ENCODE data around the gene PTPRG. TPM values are rescaled to one million over a fixed set of nuclear protein-coding genes. Genes with fewer than 3 reads are reported as not detected.

Gene PTPRG
- total RNA-seq, 1 donor from 2014 or later, result 3.7 TPM

- no peak overlapping the region for H3K4me3 Mint-ChIP-seq
- H3K9me3 Mint-ChIP-seq, result no peaks in the 10 kb centered on the region
- no peaks in the 10 kb centered on the region for H3K4me1 Mint-ChIP-seq (ENCODE audit: low read depth)
- no peak overlapping the region for H3K27ac Mint-ChIP-seq
- intact Hi-C loops (cut with micrococcal nuclease), result no loop called here
- no peak for DNase-seq (ENCODE audit: low spot score)
- no peaks in the 10 kb centered on the region for H3K36me3 Mint-ChIP-seq (ENCODE audit: low read depth)
- H3K27me3 Mint-ChIP-seq (ENCODE audit: insufficient read depth), result no peaks in the 10 kb centered on the region
These were observed 102.2 kb downstream of the PTPRG start for GRCh38 chr3:61663356-61664104.

DNA sequence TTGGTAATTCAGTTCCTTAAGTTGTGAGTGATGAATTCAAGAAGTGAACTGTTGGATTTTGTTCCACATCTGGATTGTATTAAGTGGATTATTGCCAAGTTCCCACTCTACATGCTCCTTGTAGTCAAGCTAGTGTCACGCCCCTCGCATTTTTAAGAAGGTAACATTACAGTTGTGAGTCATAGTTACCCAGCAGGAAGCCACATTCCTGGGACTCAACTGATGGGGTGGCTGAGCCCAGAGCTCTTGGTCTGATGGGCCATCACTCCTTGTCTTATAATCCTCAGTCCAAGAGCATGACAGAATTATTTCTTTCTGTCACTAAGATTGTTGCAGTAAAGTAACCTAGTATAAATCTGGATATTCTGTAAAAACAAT is 102.7 kb downstream of the PTPRG start:
- DNase-seq (ENCODE audit: low spot score), result no peak
- no peak overlapping the region for H3K4me3 Mint-ChIP-seq
- no peaks in the 10 kb centered on the region for H3K4me1 Mint-ChIP-seq (ENCODE audit: low read depth)
- H3K27ac Mint-ChIP-seq, result no peak overlapping the region
- H3K36me3 Mint-ChIP-seq (ENCODE audit: low read depth), result no peaks in the 10 kb centered on the region
- H3K9me3 Mint-ChIP-seq, result no peaks in the 10 kb centered on the region
- no peaks in the 10 kb centered on the region for H3K27me3 Mint-ChIP-seq (ENCODE audit: insufficient read depth)
- intact Hi-C loops (cut with micrococcal nuclease), result no loop called here

DNA sequence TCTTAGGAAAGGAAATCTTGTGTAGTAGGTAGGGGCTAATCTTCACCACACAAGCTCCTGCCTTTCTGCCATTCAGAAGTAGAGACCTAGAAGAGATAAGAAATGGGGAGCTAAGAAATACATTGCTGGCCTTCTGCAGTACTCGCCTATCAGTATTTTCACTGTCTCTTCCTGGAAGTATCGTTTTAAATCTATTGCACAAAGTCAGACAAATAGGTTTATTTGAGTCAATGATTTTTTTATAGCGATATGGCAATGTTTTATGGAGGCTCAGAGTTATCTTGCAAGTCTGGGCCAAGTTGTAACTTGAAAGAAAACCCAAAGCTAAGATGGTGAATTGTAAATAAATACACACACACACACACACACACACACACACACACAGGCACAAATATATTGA is 103.8 kb downstream of the PTPRG start:
- intact Hi-C loops (cut with micrococcal nuclease), result no loop called here
- Mint-ChIP-seq H3K27me3 (ENCODE audit: insufficient read depth) (no peaks in the 10 kb centered on the region), H3K36me3 (ENCODE audit: low read depth) (no peaks in the 10 kb centered on the region), H3K4me1 (ENCODE audit: low read depth) (no peaks in the 10 kb centered on the region), H3K9me3 (no peaks in the 10 kb centered on the region), H3K27ac (no peak overlapping the region), H3K4me3 (no peak overlapping the region)
- DNase-seq (ENCODE audit: low spot score), result no peak

- Mint-ChIP-seq H3K27ac (no peak overlapping the region), H3K36me3 (ENCODE audit: low read depth) (no peaks in the 10 kb centered on the region), H3K9me3 (no peaks in the 10 kb centered on the region), H3K27me3 (ENCODE audit: insufficient read depth) (no peaks in the 10 kb centered on the region), H3K4me1 (ENCODE audit: low read depth) (no peaks in the 10 kb centered on the region), H3K4me3 (no peak overlapping the region)
- DNase-seq (ENCODE audit: low spot score), result no peak
- intact Hi-C loops (cut with micrococcal nuclease), result no loop called here
These were observed 104.6 kb downstream of the PTPRG start for GRCh38 chr3:61665987-61666386.

DNA sequence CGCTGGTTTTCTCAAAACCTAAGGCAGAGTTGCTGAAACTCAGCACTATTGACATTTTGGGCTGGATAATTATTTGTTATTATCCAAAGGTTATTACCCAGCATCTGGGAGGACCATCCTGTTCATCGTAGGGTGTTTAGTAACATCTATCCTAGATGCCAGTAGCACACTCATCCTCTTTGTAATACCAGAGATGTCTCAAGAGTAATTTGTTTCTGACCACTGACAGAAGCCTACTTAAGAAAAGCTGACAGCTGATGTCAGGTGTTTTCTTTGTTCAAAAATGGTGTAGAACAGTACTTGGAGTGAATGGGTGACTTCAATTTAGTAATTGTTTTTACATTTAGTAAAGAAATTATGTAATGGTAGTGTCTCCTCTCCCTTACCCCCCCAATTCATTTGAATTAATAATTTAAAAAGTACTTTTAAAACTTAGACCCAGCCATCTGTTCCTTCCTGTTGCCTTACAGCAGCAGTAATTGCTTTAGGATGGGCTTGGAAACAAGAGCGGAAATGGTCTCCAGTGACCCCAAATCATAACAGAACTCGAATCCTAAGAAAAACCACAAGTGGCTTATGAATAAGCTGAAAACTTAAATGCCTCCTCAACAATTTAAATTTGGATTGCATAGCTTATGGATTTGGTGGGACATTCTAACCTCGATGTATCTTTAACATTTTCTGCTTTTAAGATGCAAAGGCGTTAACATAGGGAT is 105.4 kb downstream of the PTPRG start:
- Mint-ChIP-seq H3K4me3 (no peak overlapping the region), H3K9me3 (no peaks in the 10 kb centered on the region), H3K27me3 (ENCODE audit: insufficient read depth) (no peaks in the 10 kb centered on the region), H3K27ac (no peak overlapping the region), H3K36me3 (ENCODE audit: low read depth) (no peaks in the 10 kb centered on the region), H3K4me1 (ENCODE audit: low read depth) (no peaks in the 10 kb centered on the region)
- intact Hi-C loops (cut with micrococcal nuclease), result no loop called here
- DNase-seq (ENCODE audit: low spot score), result no peak

DNA sequence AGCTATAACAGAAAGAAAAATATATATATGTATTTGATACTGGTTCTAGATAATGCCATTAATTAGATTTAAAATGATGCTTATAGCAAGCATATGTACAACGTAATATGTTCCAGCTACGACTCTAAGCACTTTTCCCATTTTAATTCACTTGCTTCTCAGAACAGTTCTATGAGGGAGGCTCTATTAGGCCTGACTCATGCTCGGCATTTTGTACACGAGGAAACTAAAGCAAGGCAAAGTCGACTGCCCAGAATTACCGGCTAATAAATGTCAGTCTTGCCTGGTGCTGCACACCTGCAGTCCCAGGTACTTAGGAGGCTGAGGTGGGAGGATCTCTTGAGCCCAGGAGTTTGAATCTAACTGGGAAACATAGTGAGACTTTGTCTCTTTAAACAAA is 106.0 kb downstream of the PTPRG start:
- no peak for DNase-seq (ENCODE audit: low spot score)
- Mint-ChIP-seq H3K27me3 (ENCODE audit: insufficient read depth) (no peaks in the 10 kb centered on the region), H3K9me3 (no peaks in the 10 kb centered on the region), H3K4me1 (ENCODE audit: low read depth) (no peaks in the 10 kb centered on the region), H3K27ac (no peak overlapping the region), H3K4me3 (no peak overlapping the region), H3K36me3 (ENCODE audit: low read depth) (no peaks in the 10 kb centered on the region)
- intact Hi-C loops (cut with micrococcal nuclease), result no loop called here

DNA sequence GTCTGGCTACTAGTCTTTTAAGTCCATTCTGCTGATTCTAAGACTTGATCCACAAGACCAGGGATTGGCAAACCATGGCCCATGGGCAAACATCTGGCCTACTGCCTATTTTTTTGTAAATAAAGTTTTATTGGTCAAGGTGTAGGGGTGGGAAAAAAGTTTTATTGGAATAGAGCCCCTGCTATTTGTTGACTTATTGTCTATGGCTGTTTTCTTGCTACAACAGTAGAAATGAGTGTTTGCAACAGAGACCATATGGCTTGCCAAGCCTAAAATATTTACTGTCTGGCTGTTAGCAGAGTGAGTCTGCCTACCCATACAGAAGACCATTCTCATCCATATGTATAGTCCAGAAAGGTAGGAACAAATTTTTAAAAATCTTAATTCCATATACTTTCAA is 106.4 kb downstream of the PTPRG start:
- intact Hi-C loops (cut with micrococcal nuclease), result no loop called here
- Mint-ChIP-seq H3K4me1 (ENCODE audit: low read depth) (no peaks in the 10 kb centered on the region), H3K9me3 (no peaks in the 10 kb centered on the region), H3K36me3 (ENCODE audit: low read depth) (no peaks in the 10 kb centered on the region), H3K4me3 (no peak overlapping the region), H3K27ac (no peak overlapping the region), H3K27me3 (ENCODE audit: insufficient read depth) (no peaks in the 10 kb centered on the region)
- no peak for DNase-seq (ENCODE audit: low spot score)

- Mint-ChIP-seq H3K4me1 (ENCODE audit: low read depth) (no peaks in the 10 kb centered on the region), H3K4me3 (no peak overlapping the region), H3K27me3 (ENCODE audit: insufficient read depth) (no peaks in the 10 kb centered on the region), H3K9me3 (no peaks in the 10 kb centered on the region), H3K36me3 (ENCODE audit: low read depth) (no peaks in the 10 kb centered on the region), H3K27ac (no peak overlapping the region)
- intact Hi-C loops (cut with micrococcal nuclease), result no loop called here
- no peak for DNase-seq (ENCODE audit: low spot score)
These were observed 107.0 kb downstream of the PTPRG start for GRCh38 chr3:61668317-61668864.

GRCh38 chr3:61669203-61669602 is 107.8 kb downstream of the PTPRG start:
- Mint-ChIP-seq H3K9me3 (no peaks in the 10 kb centered on the region), H3K4me3 (no peak overlapping the region), H3K27me3 (ENCODE audit: insufficient read depth) (no peaks in the 10 kb centered on the region), H3K27ac (no peak overlapping the region), H3K36me3 (ENCODE audit: low read depth) (no peaks in the 10 kb centered on the region), H3K4me1 (ENCODE audit: low read depth) (no peaks in the 10 kb centered on the region)
- intact Hi-C loops (cut with micrococcal nuclease), result no loop called here
- DNase-seq (ENCODE audit: low spot score), result no peak

GRCh38 chr3:61669668-61670299 is 108.4 kb downstream of the PTPRG start:
- H3K27me3 Mint-ChIP-seq (ENCODE audit: insufficient read depth), result no peaks in the 10 kb centered on the region
- H3K36me3 Mint-ChIP-seq (ENCODE audit: low read depth), result no peaks in the 10 kb centered on the region
- H3K4me3 Mint-ChIP-seq, result no peak overlapping the region
- H3K27ac Mint-ChIP-seq, result no peak overlapping the region
- H3K9me3 Mint-ChIP-seq, result no peaks in the 10 kb centered on the region
- intact Hi-C loops (cut with micrococcal nuclease), result no loop called here
- no peak for DNase-seq (ENCODE audit: low spot score)
- H3K4me1 Mint-ChIP-seq (ENCODE audit: low read depth), result no peaks in the 10 kb centered on the region

DNA sequence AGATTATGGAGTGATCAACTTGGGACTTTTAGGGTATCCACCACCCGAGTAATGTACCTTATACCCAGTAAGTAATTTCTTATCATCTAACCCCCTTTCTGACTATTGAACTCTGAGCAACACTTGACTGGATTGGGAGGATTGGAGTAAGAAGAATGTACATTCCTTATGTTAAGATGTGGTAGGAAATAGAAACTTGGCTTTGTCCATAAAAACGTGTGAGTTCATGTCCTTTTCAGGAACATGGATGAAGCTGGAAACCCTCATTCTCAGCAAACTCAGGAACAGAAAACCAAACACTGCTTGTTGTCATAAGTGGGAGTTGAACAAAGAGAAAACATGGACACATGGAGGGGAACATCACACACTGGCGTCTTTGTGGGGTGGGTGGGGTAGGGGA is 112.3 kb downstream of the PTPRG start:
- Mint-ChIP-seq H3K27ac (no peak overlapping the region), H3K27me3 (ENCODE audit: insufficient read depth) (no peaks in the 10 kb centered on the region), H3K4me1 (ENCODE audit: low read depth) (no peaks in the 10 kb centered on the region), H3K4me3 (no peak overlapping the region), H3K36me3 (ENCODE audit: low read depth) (no peaks in the 10 kb centered on the region), H3K9me3 (no peaks in the 10 kb centered on the region)
- intact Hi-C loops (cut with micrococcal nuclease), result no loop called here
- DNase-seq (ENCODE audit: low spot score), result no peak

- Mint-ChIP-seq H3K36me3 (ENCODE audit: low read depth) (no peaks in the 10 kb centered on the region), H3K4me1 (ENCODE audit: low read depth) (no peaks in the 10 kb centered on the region), H3K4me3 (no peak overlapping the region), H3K27me3 (ENCODE audit: insufficient read depth) (no peaks in the 10 kb centered on the region), H3K9me3 (no peaks in the 10 kb centered on the region), H3K27ac (no peak overlapping the region)
- intact Hi-C loops (cut with micrococcal nuclease), result no loop called here
- DNase-seq (ENCODE audit: low spot score), result no peak
These were observed 113.2 kb downstream of the PTPRG start for GRCh38 chr3:61674596-61674995.

DNA sequence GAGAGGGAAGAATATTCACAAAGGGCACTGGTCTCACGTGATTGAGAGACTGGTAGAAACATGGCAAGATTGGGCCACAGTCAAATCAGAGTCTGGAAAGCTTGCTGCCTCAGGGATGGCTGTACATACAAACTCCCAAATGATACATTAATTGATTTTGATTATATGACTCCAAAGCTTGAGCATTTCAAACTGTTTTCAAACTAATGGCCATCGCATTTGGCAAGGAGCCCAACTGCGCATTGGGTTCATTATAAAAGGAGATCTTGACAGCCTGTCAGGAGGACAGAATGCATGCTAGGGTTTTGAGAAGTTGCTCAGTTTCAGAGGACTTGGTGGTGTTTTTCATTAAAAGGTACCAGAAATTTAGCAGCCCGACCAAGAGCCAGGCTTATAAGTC is 117.7 kb downstream of the PTPRG start:
- DNase-seq (ENCODE audit: low spot score), result no peak
- Mint-ChIP-seq H3K9me3 (no peaks in the 10 kb centered on the region), H3K4me3 (no peak overlapping the region), H3K36me3 (ENCODE audit: low read depth) (no peaks in the 10 kb centered on the region), H3K27ac (no peak overlapping the region), H3K27me3 (ENCODE audit: insufficient read depth) (no peaks in the 10 kb centered on the region), H3K4me1 (ENCODE audit: low read depth) (no peaks in the 10 kb centered on the region)
- intact Hi-C loops (cut with micrococcal nuclease), result no loop called here

All from activated T-helper 1 cell treated with anti-CD3 and anti-CD28 coated beads, Interleukin-12 subunit alpha, Interleukin-12 subunit beta, Interleukin-2, Interleukin-4 antibody, amounts not matched to agents 30 ng/mL and 10 ng/mL and 1 ng/mL, durations not matched to agents 14 hours and 24 hours and 36 hours (primary cell).